GM12892 (cell line): ENCODE data around the gene BSND.

ENCODE experiments used
- POLR2A ChIP-seq: IDR thresholded peaks from 2 replicates; pipeline ENCODE4 v1.6.1; 2011; ENCODE audit warnings: low read depth, low read length, control low read depth
- POLR2AphosphoS5 ChIP-seq: IDR thresholded peaks from 2 replicates; pipeline ENCODE4 v1.6.1; 2011; ENCODE audit warnings: low read depth, low read length, control low read depth
- TAF1 ChIP-seq: IDR thresholded peaks from 2 replicates; pipeline ENCODE4 v1.6.1; 2011; ENCODE audit warnings: low read depth, mild to moderate bottlenecking, control low read depth, low read length, borderline replicate concordance

DNA sequence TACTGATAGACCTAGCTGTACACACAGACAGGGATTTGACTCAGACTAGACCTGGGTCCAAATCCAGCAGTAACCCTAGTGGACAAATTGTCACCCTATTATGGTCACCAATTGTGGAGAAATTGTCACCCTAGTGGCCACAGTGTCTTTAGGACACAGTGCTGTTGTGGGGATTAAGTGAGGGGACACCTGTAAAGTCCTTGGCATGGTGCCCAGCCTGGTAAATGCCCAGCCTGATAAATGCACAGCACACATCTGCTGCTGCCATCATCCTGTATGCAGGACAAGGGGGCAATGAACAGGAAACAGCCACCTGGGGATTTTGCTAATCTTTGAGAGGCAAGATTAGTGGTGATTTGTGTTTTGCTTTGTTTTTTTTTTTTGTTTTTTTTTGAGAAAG, 16.0 kb upstream of the BSND start:
- TF ChIP-seq POLR2AphosphoS5 (no peak), POLR2A (no peak), TAF1 (no peak)
